Muscle layer of colon (tissue), 2 donors: Measurements from ENCODE around the gene IFI27L1.
A peak's percentile ranks its signal among the peaks of the same experiment; 100 is the strongest.

Source experiments
- H3K27ac ChIP-seq: one replicate; pipeline ENCODE4 v1.7.0; 2013; ENCODE audit warnings: low read depth, mild to moderate bottlenecking, low read length, moderate library complexity
- H3K27me3 ChIP-seq, 2 donors: one replicate each; pipeline ENCODE4 v1.7.0; 2013; ENCODE audit warnings: low read length in 2 of 2, mild to moderate bottlenecking in 2 of 2; ENCODE audit not compliant: insufficient read depth in 2 of 2, control insufficient read depth in 1 of 2
- H3K36me3 ChIP-seq: one replicate; pipeline ENCODE4 v1.7.0; 2013; ENCODE audit warnings: mild to moderate bottlenecking, low read length; ENCODE audit not compliant: insufficient read depth
- H3K4me1 ChIP-seq: one replicate; pipeline ENCODE4 v1.7.0; 2013; ENCODE audit warnings: mild to moderate bottlenecking, low read length; ENCODE audit not compliant: insufficient read depth
- H3K4me3 ChIP-seq, 2 donors: one replicate each; pipeline ENCODE4 v1.7.0; 2013; ENCODE audit warnings: low read length in 2 of 2, low read depth in 1 of 2, mild to moderate bottlenecking in 1 of 2, moderate library complexity in 1 of 2
- H3K9ac ChIP-seq: one replicate; pipeline ENCODE4 v1.7.0; 2013; ENCODE audit warnings: low read length
- H3K9me3 ChIP-seq: one replicate; pipeline ENCODE4 v1.7.0; 2013; ENCODE audit warnings: mild to moderate bottlenecking, low read length
- donor health status: abdominal sarcoma.
- donor health status: Adenocarcinoma of cecum.

IFI27L1 gene

DNA sequence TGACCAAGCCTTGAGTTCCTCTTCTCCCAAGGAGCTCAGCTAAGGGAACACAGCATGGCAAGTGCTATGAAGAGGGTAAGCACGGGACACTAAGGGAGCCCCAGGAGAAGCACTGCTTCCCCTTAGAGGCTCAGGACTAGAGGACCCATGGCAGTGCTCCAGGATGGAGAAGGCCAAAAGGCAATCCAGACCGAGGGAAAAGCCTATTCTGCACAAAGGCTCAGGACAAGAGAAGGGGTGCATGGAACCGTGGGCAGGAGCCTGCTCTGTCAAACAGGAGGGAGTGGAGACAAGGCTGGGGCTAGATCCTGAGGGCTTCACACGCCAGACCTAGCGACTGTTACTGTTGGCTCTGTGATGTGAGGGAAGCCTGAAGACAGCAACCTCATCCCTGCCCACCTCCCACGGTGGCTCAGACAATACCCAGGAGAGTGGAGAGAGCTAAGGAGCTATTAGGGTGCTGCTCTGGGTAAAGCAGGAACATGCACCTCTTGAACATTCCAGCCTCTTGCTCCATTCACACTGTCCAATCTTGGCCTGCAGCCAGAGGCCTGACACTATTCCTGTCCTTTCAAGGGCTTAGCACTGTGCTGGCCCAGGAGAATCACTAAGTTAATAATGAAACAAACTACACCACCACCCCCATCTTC lies 30.8 kb upstream of the IFI27L1 start:
- no peak overlapping the region for H3K9ac ChIP-seq
- no peaks in the 10 kb centered on the region for H3K9me3 ChIP-seq
- H3K4me3 ChIP-seq = no peak overlapping the region
- H3K27me3 ChIP-seq = no peaks in the 10 kb centered on the region
- H3K36me3 ChIP-seq = peaks cover 91% of the 10 kb centered on the region
- H3K27ac ChIP-seq = no peak overlapping the region
- peaks cover 14% of the 10 kb centered on the region for H3K4me1 ChIP-seq

DNA sequence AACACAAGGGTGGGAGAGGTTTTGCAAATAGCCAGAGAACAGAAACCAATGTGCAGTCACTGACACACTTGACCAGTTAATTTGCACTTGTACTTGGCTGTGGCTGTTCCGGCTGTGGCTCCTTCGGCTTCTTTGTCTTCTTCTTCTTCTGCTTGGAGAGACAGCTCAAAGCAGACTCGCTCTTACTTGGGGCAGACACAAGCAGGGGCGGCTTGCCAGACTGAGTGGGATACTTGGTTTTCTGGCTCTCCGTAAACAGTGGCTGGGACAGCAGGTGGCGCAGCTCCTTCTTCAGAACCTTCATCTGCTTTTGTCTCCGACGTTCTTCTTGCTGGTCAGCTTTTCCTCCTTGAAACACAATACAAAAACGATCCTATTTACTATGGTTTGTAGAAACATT lies 30.0 kb upstream of the IFI27L1 start:
- H3K27ac ChIP-seq = peak overlapping the region; percentile 37

DNA sequence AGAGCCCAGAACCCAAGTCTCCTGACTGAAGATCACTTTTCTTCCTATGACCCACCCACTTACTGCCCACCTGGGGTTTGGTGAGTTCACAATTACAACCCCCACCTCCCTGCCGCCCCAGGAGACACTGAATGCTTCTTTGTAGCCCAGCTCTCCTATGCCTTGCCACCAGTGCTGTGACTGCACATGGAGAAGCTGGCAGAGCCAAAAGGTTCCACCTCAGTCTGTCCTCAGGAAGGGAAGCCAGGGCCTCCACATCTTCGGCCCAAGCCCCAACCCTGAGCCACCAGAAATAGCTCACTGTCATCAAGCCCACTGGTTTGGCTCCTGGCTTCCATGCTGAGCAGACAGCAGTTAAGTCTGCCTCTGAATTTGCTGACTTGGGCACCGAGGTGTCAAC lies 29.3 kb upstream of the IFI27L1 start:
- Histone ChIP-seq H3K27ac (no peak overlapping the region), H3K27me3 (no peaks in the 10 kb centered on the region), H3K9ac (no peak overlapping the region), H3K36me3 (peaks cover 93% of the 10 kb centered on the region), H3K9me3 (no peaks in the 10 kb centered on the region), H3K4me1 (peaks cover 14% of the 10 kb centered on the region), H3K4me3 (no peak overlapping the region)

More for the DNA sequence above, 30.0 kb upstream of the IFI27L1 start:
- Histone ChIP-seq H3K9me3 (no peaks in the 10 kb centered on the region), H3K4me1 (peaks cover 14% of the 10 kb centered on the region), H3K4me3 (no peak overlapping the region), H3K27me3 (no peaks in the 10 kb centered on the region), H3K9ac (no peak overlapping the region), H3K36me3 (peaks cover 93% of the 10 kb centered on the region)

DNA sequence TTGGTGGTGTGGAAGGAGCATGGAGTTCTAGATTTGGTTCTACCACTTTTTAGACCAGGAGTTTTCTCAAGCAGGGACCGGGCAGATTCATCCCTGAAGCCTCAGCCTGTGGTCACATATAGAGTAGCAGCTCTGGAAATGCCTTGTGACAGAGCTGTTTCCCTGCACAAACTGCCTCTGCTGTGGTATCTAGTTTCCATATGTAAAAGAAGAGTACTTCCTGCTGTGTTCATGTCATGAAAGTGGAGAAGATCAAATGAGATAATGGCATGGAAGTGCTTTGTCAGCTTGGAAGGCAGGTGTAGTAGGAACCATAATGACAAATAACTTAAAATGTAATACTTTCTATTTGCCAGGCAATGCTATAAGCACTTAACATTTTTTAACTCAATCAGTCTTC lies 28.9 kb upstream of the IFI27L1 start:
- no peak overlapping the region for H3K4me3 ChIP-seq
- H3K27ac ChIP-seq = no peak overlapping the region
- H3K27me3 ChIP-seq = no peaks in the 10 kb centered on the region
- no peaks in the 10 kb centered on the region for H3K9me3 ChIP-seq
- peaks cover 14% of the 10 kb centered on the region for H3K4me1 ChIP-seq
- no peak overlapping the region for H3K9ac ChIP-seq
- H3K36me3 ChIP-seq = peaks cover 93% of the 10 kb centered on the region

DNA sequence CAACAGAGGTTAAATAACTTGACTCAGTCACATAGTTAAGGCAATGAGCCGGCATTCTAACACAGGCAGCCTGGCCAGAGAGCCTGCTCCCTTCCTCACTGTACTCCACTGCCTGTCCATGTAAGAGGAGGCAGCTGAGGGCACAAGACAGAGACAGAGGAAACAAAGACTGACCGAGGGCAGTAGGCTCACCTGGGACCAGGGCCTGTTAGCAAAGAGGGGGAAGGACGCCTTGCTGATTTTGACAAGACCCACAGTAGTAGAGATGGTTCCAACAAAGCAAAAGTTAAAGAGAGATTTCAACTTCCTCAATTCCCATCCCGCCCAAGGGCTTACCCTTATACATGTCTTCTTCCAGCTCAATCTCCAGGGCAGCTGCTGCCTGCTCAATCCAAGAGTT lies 28.4 kb upstream of the IFI27L1 start:
- no peak overlapping the region for H3K4me3 ChIP-seq
- H3K27me3 ChIP-seq = no peaks in the 10 kb centered on the region
- no peaks in the 10 kb centered on the region for H3K9me3 ChIP-seq
- no peak overlapping the region for H3K9ac ChIP-seq
- peaks cover 14% of the 10 kb centered on the region for H3K4me1 ChIP-seq
- peaks cover 93% of the 10 kb centered on the region for H3K36me3 ChIP-seq
- no peak overlapping the region for H3K27ac ChIP-seq

DNA sequence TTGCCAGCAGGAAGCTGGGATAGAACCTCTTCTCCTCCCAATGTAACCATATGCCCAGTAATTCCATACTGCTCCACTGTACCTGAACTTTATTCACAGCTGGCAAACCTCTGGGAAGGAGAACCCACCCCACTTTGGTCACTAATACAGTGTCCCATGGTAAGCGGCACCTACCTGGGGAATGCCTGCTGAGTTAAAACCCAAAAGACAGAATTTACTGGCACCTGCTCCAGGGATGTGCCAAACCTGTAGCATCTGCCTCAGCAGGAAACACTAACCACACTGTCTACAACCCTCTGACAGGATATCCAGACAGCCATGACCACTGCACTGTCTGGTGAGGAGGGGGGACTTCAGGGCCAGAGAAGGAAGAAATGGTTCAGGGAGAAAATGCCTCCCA lies 26.7 kb upstream of the IFI27L1 start:
- Histone ChIP-seq H3K4me1 (peaks cover 7% of the 10 kb centered on the region), H3K9ac (no peak overlapping the region), H3K36me3 (peaks cover 93% of the 10 kb centered on the region), H3K27ac (no peak overlapping the region), H3K9me3 (no peaks in the 10 kb centered on the region), H3K4me3 (no peak overlapping the region), H3K27me3 (no peaks in the 10 kb centered on the region)

DNA sequence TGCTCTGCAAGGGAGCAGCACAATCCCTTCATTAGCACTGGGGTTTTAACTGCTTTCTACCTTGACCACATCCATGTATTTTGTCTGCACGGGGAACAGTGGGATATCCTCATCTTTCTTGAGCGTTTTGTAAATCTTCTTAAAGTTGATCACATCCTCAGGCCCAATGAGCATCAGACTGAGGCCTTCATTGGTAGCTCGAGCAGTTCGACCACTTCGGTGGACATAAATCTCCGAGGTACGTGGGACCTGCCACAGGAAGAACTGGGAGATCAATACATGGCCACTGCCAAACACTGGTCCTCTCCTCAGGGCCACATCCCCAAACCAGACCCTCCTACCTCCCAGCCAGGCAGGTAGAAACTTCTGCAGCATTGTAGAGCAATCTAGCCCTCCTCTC lies 26.2 kb upstream of the IFI27L1 start:
- no peak overlapping the region for H3K9ac ChIP-seq
- no peak overlapping the region for H3K4me3 ChIP-seq
- H3K9me3 ChIP-seq = no peaks in the 10 kb centered on the region
- H3K4me1 ChIP-seq = peaks cover 7% of the 10 kb centered on the region
- peaks cover 93% of the 10 kb centered on the region for H3K36me3 ChIP-seq
- no peaks in the 10 kb centered on the region for H3K27me3 ChIP-seq
- H3K27ac ChIP-seq = no peak overlapping the region

DNA sequence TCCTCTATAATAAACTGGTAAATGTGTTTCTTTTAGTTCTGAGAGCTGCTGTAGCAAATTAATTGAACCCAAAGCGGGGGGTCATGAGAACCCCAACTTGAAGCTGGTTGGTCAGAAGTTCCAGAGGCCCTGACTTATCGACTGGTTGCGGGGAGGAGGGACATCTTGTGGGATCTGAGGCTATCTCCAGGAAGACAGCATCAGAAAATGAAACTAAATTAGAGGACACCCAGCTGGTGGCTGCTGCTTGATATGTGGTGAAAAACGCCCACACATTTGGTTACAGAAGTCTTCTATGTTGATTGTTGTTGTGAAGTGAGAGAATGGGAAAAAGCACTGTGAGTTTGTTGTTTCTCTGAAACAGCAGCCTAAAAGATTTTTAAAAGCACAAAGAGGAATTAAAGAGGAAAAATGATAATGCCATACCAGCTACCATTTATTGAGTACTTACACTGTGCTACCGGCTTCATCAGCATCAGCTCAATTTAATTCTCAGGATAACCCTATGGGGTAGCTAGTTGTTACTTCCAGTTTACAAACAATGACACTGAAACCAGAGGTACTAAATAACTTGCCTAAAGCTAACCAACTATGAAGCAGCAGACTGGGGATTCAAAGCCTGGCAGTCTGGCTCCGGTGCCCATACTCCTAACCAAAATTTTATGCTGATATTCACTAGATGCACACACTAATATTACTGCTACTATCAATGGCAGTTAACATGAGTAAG lies 24.4 kb upstream of the IFI27L1 start:
- Histone ChIP-seq H3K4me1 (peaks cover 2% of the 10 kb centered on the region), H3K4me3 (no peak overlapping the region)

DNA sequence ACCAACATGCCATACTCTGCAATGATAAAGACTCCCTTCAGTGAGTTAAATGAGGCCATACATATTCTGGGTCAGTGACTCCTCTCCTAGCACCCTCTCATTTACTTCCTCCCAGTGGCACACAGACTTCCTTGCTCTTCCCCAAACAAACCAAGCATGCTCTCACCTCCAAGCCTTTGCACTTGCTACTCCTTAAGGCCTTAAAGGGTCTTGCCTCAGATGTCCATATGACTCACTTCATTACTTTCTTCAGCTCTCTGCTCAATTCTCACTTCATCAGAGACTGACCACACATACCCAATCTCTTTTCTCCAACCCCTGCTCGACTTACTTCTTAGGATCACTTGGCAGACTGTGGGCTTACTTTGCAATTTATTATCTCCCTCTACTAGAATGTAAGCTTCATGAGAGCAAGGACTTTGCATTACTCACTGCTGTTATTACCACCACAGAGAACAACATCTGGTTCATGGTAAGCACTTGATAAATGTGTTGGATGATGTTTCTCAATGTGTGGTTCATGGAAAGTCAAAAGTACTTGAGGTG lies 22.9 kb upstream of the IFI27L1 start:
- Histone ChIP-seq H3K9ac (no peak overlapping the region), H3K4me1 (no peaks in the 10 kb centered on the region), H3K27me3 (no peaks in the 10 kb centered on the region), H3K27ac (no peak overlapping the region), H3K4me3 (no peak overlapping the region), H3K36me3 (peaks cover 91% of the 10 kb centered on the region), H3K9me3 (no peaks in the 10 kb centered on the region)

More for the DNA sequence above, 24.4 kb upstream of the IFI27L1 start:
- no peak overlapping the region for H3K27ac ChIP-seq
- H3K9ac ChIP-seq = no peak overlapping the region
- no peaks in the 10 kb centered on the region for H3K27me3 ChIP-seq
- H3K36me3 ChIP-seq = peaks cover 93% of the 10 kb centered on the region
- no peaks in the 10 kb centered on the region for H3K9me3 ChIP-seq

DNA sequence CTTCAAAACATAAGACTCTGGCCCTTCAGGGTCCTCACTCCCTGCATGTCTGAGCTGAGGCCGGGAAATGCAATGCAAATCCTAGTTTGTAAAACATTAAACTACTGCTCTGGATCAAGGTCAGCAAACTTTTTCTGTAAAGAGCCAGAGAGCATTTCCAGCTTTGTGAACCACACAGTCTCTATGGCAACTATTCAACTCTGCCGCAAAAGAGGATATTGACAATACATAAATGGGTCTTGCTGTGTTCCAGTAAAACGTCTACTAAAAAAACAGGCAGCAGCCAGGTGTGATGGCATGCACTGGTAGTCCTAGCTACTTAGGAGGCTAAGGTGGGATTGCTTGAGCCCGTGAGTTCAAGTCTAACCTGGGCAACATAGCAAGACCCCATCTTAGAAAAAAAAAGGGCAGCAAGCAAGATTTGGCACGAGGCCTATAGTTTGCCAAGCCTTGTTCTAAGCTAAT lies 22.4 kb upstream of the IFI27L1 start:
- H3K4me1 ChIP-seq = no peaks in the 10 kb centered on the region
- H3K27ac ChIP-seq = no peak overlapping the region
- H3K9me3 ChIP-seq = no peaks in the 10 kb centered on the region
- H3K4me3 ChIP-seq = no peak overlapping the region
- H3K36me3 ChIP-seq = peaks cover 91% of the 10 kb centered on the region
- no peaks in the 10 kb centered on the region for H3K27me3 ChIP-seq
- no peak overlapping the region for H3K9ac ChIP-seq

DNA sequence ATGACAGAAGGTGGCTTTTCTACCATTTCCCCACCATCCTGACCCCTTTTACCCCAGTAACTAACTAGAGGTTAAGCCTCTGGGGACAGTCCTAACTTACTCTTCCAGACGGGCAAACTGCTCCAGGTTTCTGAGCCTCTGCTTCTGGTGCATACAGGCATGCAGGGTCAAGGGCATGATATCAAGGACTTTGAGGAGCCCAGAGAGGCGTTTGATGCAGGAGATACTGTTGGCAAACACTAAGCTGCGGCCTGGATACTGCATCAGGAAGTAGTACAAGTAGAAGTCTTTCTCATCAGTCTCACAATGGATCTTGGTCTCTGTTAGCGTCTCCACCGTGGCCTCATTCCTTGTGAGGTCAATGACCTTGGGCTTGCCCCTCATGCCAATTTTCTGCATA lies 21.1 kb upstream of the IFI27L1 start:
- Histone ChIP-seq H3K27me3 (no peaks in the 10 kb centered on the region), H3K27ac (no peak overlapping the region), H3K9ac (no peak overlapping the region), H3K4me3 (no peak overlapping the region), H3K4me1 (peaks cover 6% of the 10 kb centered on the region), H3K36me3 (peaks cover 79% of the 10 kb centered on the region), H3K9me3 (no peaks in the 10 kb centered on the region)
